ENCODE results near the gene EIF4G1. TPM values are rescaled to one million over a fixed set of nuclear protein-coding genes. Genes with fewer than 3 reads are reported as not detected.

EIF4G1 gene
- total RNA-seq, 1 donor from 2014 or later = 88.0 TPM

DNA sequence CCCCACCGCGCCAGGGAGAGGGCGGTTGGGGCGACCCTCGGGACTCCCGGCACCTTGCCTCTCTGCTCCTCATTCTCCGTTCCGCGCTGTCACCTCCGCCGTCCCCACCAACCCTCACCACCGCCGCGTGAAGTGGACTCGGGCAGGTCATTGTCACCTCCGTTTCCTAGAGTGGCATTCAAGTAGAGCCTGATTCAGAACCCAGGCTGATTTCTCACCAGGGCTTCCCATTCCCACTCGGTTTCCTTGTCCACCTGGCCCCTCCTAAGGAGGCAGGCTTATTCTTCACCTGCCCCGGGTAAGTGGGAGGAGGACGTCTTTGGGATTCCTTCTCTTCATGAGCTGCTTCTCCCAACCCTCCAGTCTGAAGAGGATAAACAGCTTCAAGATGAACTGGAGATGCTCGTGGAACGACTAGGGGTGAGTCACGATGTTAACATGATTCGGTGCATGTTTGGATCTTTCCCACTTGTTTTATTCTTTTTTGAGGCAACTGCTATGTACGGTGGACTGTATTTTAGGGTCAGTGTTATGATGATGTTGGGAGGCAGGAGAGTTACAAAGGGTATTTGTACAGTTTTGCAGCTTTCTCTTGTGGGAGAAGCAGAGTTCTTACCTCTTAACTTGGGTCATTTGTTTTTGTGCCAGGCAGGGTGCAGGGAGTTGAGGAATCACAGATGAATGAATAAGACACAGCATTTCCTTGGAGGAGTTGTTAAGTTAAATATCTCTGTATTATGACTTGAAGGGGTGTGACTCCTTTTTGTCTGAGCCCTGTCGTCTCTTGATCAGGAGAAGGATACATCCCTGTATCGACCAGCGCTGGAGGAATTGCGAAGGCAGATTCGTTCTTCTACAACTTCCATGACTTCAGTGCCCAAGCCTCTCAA is 14.7 kb upstream of the EIF4G1 start:
- DNase-seq (ENCODE audit: low spot score in 2 of 2) = no peak
- FAIRE-seq = no peak

DNA sequence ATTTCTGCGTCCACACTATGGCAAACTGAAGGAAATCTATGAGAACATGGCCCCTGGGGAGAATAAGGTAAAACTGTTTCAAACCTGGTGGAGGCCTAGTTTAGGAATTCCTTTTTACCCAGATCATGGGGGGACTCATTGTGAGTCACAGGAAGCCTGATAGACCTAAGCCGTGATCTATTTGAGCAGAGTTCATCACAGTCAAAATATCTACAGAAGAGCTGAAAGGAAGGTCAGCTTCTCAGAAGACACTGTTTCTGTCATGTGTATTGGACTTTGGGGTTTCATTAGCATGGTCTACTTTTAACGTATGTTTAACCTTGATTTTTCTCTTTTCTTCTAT is 14.1 kb upstream of the EIF4G1 start:
- no peak for FAIRE-seq
- no peak for DNase-seq (ENCODE audit: low spot score in 2 of 2)

DNA sequence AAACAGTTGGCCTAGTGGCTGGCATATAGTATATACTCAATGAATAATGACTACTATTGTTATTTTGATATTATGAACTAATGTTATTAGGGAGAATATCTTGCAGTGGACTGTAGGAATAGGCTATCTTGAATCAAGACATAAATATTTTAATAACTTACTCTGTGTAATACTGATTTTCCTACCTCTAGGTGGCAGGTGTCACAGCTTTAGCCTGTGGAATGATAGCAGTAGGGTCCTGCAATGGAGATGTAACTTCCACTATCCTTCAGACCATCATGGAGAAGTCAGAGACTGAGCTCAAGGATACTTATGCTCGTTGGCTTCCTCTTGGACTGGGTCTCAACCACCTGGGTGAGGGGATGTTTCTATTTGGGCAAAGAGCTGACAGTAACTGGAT is 8.8 kb upstream of the EIF4G1 start:
- no peak for DNase-seq (ENCODE audit: low spot score in 2 of 2)
- no peak for FAIRE-seq

DNA sequence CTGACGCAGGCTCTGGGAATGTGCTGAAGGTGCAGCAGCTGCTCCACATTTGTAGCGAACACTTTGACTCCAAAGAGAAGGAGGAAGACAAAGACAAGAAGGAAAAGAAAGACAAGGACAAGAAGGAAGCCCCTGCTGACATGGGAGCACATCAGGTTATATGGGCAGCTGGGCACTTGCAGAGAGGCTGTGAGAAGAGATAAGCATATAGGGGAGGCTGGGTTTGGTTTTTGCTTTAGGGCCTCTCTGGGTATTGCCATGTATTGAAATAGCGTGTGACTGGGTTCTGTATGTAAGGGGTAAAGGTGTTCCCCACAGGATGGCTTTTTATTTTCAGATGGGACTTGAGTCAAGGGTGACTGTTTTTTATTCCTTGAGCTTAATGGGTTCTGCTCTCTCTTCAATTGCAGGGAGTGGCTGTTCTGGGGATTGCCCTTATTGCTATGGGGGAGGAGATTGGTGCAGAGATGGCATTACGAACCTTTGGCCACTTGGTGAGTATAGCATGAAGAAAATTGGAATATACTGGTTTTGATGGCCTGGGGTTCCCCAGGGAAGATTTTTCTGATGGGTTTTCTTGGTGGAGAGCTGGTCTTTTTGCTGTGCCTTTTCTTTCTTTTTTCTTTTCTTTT is 7.9 kb upstream of the EIF4G1 start:
- FAIRE-seq (no peak), DNase-seq (ENCODE audit: low spot score in 2 of 2) (no peak)

DNA sequence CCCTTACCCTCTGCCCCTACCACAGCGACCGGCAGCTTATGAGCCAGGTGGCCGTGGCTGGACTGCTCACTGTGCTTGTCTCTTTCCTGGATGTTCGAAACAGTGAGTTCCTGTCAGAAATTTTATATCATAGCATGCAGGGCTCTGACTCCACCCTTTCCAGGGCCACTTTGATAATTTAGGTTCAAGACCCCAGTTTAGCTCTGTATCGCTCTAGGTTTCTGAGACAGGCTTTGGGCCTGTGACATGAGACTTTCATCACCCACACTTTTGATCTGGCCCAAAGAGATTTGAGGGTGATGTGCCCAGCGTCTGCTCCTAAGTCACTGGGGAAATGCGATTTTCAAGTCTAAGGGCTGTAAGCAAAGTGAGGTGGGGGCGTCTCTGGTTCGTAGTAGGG is 6.5 kb upstream of the EIF4G1 start:
- DNase-seq (ENCODE audit: low spot score in 2 of 2) = no peak
- no peak for FAIRE-seq

DNA sequence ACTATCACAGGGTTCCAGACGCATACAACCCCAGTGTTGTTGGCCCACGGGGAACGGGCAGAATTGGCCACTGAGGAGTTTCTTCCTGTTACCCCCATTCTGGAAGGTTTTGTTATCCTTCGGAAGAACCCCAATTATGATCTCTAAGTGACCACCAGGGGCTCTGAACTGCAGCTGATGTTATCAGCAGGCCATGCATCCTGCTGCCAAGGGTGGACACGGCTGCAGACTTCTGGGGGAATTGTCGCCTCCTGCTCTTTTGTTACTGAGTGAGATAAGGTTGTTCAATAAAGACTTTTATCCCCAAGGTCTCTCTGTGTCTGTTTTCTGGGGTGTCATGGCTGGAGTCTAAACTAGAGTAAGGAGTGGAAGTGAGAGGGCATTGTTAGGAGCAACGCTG is 5.7 kb upstream of the EIF4G1 start:
- FAIRE-seq (no peak), DNase-seq (ENCODE audit: low spot score in 2 of 2) (no peak)

DNA sequence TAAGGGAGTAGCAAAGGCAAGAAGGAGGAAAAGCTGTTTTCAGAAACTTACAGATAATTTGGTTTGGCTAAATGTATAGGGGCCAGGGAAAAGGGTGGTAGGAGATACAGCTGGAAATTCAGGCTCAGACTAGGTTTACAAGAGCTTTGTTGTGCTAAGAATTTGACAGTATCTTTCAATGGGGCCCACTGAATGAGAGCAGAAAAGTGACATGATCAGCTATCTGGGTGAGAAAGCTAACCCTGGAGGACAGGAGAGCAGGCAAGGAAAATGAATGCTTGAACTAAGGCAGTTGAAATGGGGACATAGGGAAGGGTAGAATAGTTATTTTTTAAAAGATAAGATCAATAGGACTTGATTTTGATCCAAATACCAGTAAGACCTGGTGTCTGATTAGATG is 2.8 kb upstream of the EIF4G1 start:
- DNase-seq (ENCODE audit: low spot score in 2 of 2) = no peak
- FAIRE-seq = no peak

DNA sequence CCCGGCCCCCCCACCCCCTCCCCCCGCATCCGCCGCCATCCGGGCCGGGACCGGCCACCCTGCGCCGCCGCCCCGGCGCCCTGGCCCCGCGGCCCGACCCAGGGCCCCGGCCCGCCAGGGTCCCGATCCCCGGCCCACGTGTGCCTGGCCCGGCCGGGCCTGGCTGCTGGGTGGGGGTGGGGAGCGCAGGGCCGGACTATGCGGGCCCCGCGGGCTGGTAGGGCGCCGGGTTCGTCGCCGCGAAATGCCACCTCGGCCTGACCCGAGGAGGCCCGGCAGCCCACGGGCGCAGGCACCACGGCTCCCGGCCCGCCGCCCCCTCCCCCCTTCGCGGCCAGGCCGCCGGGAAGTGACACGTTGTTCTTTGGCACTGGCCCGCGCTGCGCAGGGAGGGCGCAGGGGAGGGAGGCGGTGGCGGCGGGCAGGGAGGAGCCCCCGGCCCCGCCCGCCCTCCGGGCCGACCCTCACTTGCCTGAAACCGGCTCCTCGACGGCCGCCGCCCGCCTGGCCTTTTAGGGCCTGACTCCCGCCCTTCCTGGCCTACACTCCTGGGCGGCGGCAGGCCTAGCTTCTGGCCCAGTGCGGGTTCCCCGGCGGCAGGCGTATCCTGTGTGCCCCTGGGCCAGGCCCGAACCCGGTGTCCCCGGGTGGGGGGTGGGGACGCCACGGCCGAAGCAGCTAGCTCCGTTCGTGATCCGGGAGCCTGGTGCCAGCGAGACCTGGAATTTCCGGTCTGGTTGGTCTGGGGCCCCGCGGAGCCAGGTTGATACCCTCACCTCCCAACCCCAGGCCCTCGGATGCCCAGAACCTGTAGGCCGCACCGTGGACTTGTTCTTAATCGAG is 515 bp downstream of the EIF4G1 start:
- DNase-seq (ENCODE audit: low spot score in 2 of 2) (peak; percentile 79 to 84), FAIRE-seq (no peak)

DNA sequence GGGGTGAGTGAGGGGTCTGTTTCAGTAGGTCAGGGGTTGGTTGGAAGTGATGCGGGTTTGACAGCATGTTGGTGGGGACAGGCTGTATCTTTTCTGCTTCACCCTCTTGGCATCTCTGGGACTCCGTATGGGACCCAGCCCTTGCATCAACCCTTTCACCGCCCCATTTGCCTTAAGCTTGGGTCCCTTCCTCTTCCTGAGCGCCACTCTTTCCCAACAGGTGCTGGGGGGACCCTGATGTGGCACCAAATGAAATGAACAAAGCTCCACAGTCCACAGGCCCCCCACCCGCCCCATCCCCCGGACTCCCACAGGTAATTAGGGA is 1.1 kb downstream of the EIF4G1 start:
- no peak for DNase-seq (ENCODE audit: low spot score in 2 of 2)
- FAIRE-seq = no peak

DNA sequence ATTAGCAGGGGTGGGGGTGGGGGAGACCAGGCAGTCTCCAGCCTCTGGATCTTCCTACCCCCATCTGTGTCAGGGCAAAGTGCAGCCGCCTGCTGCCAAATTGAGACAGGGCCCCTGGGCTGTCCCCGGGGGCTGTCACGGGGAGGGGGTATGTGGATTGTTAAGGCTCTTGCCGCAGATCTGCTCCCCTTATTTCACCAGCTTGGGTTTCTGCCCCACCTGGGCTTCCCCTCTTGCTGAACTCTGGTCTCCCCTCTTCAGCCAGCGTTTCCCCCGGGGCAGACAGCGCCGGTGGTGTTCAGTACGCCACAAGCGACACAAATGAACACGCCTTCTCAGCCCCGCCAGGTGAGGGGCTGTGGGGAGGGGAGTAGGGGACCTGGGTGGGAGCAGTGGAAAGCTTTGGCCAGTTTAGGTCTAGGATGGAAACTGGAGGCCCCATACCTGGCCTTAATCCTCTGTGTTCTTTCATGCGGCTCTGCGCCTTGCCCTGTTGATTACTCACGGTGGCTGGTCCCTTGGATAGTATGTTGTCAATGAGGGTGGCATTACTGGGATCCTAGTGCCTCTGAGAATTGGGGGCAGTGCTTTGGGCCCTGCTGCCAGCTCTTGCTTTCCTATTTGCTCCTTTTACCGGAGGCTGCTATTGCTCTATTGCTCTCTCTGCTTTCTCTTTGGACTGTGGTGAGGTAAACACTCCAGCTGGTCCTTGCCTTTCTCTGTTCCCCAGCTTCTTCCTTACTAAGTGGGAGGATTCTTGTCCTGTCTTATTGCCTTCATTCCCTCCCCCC is 1.7 kb downstream of the EIF4G1 start:
- FAIRE-seq (no peak), DNase-seq (ENCODE audit: low spot score in 2 of 2) (no peak)

DNA sequence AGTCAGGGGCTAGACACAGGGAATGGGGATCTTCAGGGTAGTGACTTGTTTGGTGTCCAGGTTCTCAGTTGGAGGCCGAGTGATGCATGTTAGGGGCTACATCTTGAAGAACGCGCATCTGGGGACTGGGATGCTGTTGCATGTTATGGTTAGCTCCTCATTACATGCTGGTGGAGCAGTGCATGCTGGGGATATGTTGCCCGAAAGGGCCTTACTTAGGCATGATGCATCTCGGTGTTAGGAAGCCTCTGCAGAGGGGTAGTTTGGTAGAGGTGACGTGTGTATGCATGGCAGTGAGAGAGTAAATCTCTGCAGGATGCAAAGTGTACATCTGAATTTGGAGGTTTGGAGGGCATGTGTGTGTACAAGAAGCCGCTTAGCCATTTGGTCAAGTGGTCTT is 2.4 kb downstream of the EIF4G1 start:
- FAIRE-seq (no peak), DNase-seq (ENCODE audit: low spot score in 2 of 2) (no peak)

DNA sequence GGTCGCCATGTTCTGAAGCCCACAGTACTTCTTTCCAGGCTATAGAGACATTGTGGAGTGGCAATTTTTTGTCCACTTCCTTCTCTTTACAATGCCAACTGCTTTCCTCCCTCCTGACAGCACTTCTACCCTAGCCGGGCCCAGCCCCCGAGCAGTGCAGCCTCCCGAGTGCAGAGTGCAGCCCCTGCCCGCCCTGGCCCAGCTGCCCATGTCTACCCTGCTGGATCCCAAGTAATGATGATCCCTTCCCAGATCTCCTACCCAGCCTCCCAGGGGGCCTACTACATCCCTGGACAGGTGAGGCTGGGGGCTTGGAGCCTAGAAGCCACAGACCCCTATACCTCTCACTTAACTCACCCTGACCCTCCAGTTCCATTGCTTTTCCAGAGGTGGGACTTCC is 2.8 kb downstream of the EIF4G1 start:
- no peak for FAIRE-seq
- peak in 1 of 2 donors; percentile 4 for DNase-seq (ENCODE audit: low spot score in 2 of 2)

DNA sequence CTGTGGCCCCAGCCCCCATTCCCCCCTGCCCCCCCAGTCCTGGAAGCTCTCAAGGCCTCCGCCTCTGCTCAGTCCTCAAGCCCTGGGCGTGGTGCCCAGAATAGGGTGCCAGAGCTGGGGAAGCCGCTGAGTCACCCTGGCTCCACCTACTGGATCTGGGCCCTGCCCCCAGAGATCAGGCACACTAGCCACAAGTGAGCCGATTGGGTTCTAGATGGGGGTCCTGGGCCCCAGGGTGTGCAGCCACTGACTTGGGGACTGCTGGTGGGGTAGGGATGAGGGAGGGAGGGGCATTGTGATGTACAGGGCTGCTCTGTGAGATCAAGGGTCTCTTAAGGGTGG is 5.7 kb downstream of the EIF4G1 start:
- FAIRE-seq (no peak), DNase-seq (ENCODE audit: low spot score in 2 of 2) (peak; percentile 88 to 96)

DNA sequence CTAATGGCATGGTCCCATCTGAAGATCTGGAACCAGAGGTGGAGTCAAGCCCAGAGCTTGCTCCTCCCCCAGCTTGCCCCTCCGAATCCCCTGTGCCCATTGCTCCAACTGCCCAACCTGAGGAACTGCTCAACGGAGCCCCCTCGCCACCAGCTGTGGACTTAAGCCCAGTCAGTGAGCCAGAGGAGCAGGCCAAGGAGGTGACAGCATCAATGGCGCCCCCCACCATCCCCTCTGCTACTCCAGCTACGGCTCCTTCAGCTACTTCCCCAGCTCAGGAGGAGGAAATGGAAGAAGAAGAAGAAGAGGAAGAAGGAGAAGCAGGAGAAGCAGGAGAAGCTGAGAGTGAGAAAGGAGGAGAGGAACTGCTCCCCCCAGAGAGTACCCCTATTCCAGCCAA is 7.3 kb downstream of the EIF4G1 start:
- FAIRE-seq (no peak), DNase-seq (ENCODE audit: low spot score in 2 of 2) (no peak)

DNA sequence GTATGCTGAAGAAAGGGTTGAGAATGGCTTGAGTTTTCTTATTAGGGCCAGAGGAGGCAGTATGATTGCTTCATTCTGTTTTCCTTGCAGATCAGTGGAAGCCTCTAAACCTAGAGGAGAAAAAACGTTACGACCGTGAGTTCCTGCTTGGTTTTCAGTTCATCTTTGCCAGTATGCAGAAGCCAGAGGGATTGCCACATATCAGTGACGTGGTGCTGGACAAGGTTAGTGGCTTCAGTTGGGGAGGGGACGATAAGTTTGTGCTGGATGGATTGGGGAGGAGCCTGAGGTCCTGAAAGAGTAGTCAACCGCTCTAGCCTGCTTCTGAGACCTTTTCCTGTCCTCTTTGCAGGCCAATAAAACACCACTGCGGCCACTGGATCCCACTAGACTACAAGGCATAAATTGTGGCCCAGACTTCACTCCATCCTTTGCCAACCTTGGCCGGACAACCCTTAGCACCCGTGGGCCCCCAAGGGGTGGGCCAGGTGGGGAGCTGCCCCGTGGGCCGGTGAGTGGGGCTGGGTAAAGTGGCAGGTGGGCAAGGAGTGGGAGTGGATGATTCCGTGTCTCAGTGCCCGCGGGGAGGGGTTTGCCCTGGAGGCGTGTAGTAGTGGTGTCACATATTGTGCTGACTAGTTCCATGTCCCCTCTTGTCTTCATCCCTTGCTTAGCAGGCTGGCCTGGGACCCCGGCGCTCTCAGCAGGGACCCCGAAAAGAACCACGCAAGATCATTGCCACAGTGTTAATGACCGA is 8.5 kb downstream of the EIF4G1 start:
- FAIRE-seq = no peak
- peak; percentile 3 to 7 for DNase-seq (ENCODE audit: low spot score in 2 of 2)

DNA sequence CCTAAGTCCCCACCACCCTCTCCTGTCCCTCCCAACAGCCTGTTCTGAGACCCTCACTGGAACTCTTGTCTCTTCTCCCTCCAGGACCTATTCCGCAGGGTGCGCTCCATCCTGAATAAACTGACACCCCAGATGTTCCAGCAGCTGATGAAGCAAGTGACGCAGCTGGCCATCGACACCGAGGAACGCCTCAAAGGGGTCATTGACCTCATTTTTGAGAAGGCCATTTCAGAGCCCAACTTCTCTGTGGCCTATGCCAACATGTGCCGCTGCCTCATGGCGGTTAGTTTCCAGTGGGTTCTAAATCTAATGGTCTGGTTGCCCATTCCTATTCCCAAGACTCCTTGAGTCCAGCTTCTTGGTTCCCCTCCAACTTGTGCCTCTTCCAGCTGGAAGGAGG is 9.3 kb downstream of the EIF4G1 start:
- no peak for FAIRE-seq
- peak in 1 of 2 donors; percentile 1 for DNase-seq (ENCODE audit: low spot score in 2 of 2)

DNA sequence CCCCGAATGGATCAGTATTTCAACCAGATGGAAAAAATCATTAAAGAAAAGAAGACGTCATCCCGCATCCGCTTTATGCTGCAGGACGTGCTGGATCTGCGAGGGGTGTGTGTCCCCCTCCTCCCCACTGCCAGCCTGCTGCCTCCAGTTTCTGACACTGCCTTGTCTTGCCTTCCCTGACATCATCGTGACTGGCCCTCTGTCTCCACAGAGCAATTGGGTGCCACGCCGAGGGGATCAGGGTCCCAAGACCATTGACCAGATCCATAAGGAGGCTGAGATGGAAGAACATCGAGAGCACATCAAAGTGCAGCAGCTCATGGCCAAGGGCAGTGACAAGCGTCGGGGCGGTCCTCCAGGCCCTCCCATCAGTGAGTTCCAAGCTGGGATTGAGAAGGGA is 10.9 kb downstream of the EIF4G1 start:
- FAIRE-seq = no peak
- DNase-seq (ENCODE audit: low spot score in 2 of 2) = peak in 1 of 2 donors; percentile 2

DNA sequence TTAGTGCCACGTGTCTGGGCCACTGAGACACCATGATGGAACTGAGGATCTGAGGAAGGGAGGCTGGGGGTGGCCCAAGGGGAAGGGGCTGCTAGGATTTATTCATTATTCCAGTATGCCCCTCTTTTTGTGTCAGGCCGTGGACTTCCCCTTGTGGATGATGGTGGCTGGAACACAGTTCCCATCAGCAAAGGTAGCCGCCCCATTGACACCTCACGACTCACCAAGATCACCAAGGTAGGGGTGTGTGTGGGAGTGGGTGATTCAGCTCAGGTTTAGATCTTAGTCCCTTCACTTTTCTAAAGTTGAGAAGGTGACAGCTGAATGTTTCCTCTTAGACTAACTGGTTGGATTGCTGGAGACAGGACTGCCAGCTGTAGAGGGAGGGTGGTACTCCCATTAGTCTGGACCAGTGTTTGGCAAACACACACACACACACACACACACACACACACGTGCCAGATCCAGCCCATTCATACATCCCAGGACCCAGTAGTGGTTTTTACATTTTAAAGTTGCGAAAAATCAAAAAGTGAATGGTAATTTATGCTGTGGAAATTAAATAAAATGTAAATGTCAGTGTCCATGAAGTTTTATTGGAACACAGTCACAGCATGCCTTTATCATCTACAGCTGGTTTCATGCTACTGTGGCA is 11.4 kb downstream of the EIF4G1 start:
- DNase-seq (ENCODE audit: low spot score in 2 of 2) = peak in 1 of 2 donors; percentile 4
- no peak for FAIRE-seq

DNA sequence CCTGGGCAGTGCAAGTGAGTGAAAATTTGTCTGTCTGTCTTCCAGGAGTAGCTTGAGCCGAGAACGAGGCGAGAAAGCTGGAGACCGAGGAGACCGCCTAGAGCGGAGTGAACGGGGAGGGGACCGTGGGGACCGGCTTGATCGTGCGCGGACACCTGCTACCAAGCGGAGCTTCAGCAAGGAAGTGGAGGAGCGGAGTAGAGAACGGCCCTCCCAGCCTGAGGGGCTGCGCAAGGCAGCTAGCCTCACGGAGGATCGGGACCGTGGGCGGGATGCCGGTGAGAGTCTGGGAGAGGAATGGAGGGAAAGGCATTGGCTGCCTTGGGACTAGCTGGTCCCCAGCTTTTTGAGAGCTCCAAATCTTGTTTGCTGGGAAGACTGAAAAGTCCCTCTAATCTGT is 12.8 kb downstream of the EIF4G1 start:
- FAIRE-seq (no peak), DNase-seq (ENCODE audit: low spot score in 2 of 2) (no peak)

DNA sequence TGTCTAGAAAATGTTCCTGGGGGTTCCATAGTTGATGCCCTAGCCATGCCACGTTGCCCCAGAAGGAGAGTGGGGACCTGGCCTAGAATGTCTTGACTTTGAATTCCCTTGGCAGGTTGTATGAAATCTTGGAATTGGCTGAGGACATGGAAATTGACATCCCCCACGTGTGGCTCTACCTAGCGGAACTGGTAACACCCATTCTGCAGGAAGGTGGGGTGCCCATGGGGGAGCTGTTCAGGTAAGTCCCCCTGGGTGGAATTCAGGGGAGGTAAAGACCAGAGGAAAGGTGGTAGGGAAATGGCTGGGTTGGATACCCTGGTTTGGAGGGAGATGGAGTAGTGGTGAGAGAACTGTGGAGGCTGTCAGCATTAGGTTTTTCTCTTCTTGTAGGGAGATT is 14.1 kb downstream of the EIF4G1 start:
- DNase-seq (ENCODE audit: low spot score in 2 of 2) (no peak), FAIRE-seq (no peak)

All from frontal cortex (tissue), 4 donors.